CD4-positive, alpha-beta T cell treated with Interferon alpha-2 for 1 hour (primary cell): ENCODE data around the gene MMP15.
"Not testable (repeated sequence)": the region's sequence is repeated elsewhere in the genome, so short reads cannot be mapped to it uniquely, and the experiment has no call there.

Experiments
- DNase-seq, 2 donors: peaks; one replicate each; pipeline ENCODE4 v3.0.0-alpha.2; 2020 to 2022

Gene MMP15

DNA sequence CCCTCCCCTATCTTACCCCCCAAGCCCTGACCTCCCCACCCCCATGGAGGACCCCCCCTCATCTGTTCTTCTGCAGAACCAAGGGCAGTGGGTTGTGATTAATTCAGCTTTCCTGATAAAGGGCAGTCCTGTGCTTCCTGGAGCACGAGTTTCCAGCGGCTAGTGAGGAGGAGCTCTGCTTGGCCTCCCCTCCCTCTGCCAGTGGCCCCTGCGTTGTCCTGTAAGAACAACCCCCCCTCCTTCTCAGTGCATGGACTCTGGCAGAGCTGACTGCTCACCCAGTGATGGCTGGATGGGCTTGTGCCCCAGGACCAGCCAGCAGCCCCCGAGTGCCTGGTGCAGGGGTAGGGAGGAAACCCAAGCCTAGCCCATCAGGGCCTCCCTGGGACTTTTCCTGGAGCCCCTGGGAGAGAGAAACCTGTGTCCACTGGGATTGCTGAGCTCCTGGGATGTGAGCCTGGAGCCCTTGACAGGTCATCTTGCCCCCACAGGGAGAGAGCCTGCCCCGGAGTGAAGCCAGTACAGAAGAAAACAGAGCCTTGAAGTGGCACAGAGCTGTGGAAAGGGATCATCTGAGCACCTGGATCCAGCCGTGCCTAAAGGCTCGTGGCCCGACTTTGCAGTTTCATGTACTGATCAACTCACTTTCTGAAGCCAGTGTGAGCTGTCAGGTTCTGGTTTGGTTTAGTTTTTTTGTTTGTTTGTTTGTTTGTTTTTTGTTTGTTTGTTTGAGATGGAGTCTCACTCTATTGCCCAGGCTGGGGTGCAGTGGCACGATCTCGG is 26.5 kb downstream of the MMP15 start:
- DNase-seq: no peak

GRCh38 chr16:58053682-58054005 is 28.1 kb downstream of the MMP15 start:
- no peak for DNase-seq

- DNase-seq: no peak
Observed at GRCh38 chr16:58054289-58054688, 28.7 kb downstream of the MMP15 start.

DNA sequence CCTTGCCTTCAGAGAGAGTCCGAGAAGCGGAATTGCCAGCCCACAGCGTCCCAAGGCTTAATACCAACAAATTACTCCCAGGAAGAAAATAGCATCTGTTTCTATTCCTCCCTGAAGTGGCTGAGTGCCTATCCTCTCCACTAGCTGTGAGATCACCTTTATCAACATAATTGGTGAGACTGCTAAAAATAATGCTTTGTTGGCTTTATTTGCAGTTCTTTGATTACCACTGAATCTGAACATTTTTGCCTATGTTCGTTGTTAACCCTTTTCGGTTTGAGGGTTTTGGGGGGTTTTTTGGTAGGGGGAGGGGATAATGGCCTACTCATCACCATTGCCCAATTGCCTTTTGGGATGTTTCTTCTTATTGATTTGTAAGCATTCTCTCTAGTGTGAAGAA is 31.0 kb downstream of the MMP15 start:
- DNase-seq: no peak

- no peak for DNase-seq
Observed at GRCh38 chr16:58057121-58057520, 31.6 kb downstream of the MMP15 start.

DNA sequence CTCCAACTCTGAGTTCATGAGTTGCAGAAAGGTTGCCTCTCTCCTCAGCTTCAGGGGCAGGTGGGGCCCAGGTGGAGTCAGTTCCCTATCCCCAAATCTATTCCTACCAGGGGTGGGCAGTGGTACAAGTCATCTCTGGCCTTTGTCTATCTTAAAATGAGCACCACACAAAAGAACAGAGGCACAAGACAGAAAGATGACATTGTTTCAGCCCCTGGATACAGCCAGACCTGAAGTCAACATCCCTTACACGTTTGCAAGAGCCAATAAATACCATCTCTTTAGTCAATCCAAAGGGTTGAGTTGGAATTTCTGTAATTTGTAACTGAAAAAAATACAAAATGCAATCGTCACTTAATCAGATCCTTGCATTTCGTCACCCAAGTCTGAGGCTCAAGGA is 32.2 kb downstream of the MMP15 start:
- DNase-seq: no peak

GRCh38 chr16:58062821-58063220 is 37.3 kb downstream of the MMP15 start:
- no peak for DNase-seq

DNA sequence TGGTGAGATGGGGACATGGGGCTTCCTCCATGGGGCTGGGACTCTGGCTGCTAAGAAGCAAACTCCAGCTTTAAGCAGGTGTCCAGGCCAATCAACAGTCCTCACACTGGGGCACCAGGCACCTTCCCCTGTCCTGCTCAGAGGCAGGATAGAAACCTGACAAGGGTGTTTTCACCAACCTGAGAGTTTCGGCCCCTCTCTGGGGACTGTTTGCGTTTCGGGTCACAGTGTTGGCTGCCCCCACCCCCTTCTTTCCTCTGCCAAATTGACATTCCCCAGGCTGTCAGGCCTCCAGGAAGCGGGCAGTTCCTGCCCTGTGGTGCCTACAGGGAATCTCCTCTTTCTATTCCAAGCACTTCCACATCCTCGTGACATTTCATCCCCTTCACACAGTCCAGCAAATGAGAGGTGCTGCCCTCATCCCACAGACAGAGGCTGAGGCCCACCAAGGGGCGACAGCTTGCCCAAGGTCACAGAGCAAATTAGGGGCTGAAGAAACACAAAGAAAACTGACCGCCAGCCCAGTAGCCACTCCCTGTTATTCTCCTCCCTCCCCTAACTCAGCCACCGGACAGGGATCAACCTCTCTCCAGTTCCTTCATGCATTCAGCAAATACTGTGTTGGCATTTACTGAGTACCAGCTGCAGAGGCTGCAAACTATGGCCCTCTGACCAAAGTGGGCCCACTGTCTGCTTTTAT is 38.0 kb downstream of the MMP15 start:
- DNase-seq: no peak

- no peak for DNase-seq
Observed at GRCh38 chr16:58070585-58070984, 45.0 kb downstream of the MMP15 start.

GRCh38 chr16:58072134-58072533 is 46.6 kb downstream of the MMP15 start:
- DNase-seq: not testable (repeated sequence)

GRCh38 chr16:58073086-58073485 is 47.5 kb downstream of the MMP15 start:
- not testable (repeated sequence) for DNase-seq

DNA sequence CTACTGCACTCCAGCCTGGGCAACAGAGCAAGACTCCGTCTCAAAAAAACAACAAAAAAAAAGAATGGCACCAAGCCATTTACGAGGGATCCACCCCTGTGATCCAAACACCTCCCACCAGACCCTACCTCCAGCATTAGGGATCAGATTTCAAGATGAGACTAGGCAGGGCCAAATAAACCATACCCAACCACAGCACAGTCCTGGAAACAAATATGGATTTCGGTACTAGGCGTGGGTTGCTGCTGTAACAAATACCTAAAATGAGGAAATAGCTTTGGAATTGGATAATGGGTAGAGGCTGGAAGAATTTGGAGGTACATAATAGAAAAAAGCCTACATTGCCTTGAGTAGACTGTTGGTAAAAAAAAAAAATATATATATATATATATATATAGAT is 49.1 kb downstream of the MMP15 start:
- no peak for DNase-seq

DNA sequence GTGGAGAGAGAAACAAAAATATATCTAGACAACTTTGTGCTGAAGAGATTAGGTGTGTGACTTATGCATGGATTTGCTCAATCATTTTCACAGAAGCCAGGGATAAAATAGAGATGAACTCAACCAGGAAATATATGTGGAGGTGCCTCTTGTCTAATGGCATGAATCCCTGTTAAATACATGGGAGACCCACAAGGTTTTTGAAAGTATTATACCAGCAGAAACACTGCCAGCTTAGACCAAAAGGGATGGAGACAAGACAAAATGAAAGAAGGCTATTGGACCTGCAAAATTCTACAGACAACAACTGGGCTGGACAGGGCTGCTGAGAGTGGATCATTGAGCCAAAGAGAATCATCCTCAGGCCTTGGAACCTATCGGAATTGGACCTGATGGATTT is 51.0 kb downstream of the MMP15 start:
- DNase-seq: no peak

DNA sequence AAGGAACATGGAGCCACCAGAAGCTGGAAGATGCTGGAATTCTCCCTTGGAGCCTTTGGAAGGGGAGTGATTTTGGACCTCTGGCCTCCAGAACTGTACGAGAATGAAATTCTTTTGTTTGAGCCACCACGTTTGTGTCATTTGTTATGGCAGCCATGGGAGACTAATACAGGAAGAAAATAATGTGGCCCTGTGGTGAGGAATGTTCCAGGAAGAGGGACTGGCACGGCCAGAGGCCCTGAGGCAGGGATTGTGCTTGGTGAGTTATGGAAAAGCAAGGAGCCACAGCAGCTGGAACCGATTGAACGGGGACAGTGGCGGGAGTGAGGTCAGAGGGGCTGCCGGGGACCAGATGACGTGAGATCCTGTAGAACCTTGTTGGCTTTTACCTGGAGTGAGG is 52.2 kb downstream of the MMP15 start:
- no peak for DNase-seq

DNA sequence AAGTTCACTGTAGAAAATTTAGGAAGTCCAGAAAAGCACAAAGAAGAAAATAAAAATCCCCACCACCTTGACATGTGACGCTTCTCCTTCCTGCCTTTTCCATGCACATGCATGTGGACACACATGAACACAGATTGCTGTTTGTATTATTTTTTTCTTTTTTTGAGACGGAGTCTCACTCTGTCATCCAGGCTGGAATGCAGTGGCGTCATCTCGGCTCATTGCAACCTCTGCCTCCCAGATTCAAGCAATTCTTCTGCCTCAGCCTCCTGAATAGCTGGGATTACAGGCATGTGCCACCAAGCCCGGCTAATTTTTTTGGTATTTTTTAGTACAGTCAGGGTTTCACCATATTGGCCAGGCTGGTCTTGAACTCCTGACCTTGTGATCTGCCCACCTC is 55.1 kb downstream of the MMP15 start:
- not testable (repeated sequence) for DNase-seq

GRCh38 chr16:58082381-58082780 is 56.8 kb downstream of the MMP15 start:
- no peak for DNase-seq

DNA sequence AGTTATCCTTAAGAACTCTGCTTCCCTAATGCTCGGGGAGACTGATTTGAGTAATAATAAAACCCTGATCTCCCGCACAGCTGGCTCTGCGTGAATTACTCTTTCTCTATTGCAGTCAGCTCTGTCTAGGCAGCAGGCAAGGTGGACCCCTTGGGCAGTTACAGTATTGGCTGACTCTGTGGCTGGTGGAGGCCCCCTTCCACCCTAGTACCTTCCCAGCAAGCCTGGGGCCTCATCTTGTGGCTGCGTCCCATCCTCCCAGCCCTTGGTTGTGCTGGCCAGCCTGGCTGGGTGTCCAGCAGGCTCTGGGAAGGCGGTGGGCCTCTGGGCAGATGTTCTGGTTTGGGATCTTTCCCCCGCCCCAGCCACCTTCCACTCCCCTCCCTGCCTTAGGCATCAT is 59.1 kb downstream of the MMP15 start:
- no peak for DNase-seq

- DNase-seq: no peak
Observed at GRCh38 chr16:58085171-58085570, 59.6 kb downstream of the MMP15 start.

GRCh38 chr16:58085584-58086251 is 60.2 kb downstream of the MMP15 start:
- no peak for DNase-seq

DNA sequence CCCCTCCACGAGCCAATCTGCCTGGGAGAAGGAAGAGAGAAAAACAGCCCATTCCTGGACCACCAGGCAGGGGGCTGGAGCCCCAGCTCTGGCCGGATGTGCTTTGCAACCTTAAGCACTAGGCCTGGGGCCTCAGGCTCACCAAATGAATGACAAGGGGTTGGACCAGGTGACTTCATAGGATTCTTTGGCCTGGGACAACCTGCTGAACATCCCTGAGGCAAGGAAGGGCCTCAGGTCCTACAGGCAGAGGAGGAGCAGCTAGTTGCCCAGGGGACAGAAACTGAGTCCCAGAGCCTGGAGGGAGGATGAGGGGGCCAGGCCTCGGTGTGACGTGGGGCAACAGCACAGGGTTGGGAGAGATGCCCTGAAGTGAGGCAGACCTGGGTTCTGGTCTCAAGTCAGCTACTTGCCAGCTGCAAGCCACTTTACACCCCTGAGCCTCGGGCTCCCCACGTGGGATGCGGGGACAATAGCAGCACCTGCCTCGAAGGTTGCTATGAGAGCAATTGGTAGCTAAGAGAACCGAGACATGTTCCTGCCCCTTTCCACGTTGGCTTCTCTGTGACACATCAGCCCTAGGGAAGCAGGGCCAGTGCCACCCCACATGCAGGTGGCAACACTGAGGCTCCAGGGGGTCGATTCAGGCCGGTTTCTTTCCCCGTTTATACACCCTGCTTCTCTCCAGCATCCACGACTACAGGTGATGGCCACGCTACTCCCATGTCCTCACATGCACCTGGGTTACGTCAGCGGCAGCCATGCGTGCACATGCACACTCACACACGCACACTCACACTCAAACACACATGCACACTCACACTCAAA is 61.0 kb downstream of the MMP15 start:
- no peak for DNase-seq

- no peak for DNase-seq
Observed at GRCh38 chr16:58087209-58087913, 61.8 kb downstream of the MMP15 start.

DNA sequence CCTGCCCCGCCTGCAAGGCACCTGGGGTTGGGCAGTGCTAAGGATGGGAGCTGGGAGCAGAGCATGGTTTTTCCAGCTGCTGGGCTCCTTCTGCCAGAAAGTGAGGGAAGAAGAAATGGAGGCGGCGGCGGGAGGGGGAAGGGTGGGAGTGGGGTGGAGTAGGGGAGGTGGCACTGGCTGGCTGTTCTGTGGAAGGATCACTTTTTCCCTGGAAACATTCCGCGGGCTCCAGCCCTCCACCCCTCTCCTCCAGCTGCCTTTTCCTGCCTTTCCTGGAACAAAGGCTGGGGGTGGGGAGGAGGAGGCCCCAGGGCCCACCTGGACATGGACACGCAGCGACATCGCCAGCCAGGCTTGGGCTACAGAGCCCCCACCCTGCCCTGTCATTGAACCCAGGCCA is 62.5 kb downstream of the MMP15 start:
- no peak for DNase-seq

DNA sequence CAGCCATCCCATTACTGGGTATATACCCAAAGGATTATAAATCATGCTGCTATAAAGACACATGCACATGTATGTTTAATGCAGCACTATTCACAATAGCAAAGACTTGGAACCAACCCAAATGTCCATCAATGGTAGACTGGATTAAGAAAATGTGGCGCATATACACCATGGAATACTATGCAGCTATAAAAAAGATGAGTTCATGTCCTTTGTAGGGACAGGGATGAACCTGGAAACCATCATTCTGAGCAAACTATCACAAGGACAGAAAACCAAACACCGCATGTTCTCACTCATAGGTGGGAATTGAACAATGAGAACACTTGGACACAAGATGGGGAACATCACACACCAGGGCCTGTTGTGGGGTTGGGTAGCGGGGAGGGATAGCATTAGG is 64.8 kb downstream of the MMP15 start:
- DNase-seq: not testable (repeated sequence)
